Measurements from ENCODE around the gene ARHGEF9.

DNA sequence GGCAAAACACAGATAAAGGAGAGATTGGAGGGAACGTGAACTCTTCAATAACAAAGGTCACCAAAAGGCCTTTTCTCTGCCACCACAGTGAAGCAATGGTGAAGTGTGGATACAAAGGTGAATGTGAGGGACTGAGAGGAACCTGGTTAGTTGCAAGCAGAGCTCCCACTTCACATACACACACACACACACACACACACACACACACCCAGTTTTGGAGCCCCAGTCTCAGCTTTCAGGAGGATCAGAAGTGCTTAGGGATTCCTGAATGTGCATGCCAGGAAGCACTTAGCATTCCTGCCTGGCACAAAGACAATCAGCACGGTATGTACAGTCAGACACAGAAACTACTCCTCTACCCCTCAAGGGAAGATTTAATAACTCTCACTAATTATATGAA lies 71.5 kb downstream of the ARHGEF9 start:
- TF ChIP-seq CTCF (IDR thresholded peaks at IDR 0.05): no peak
- TF ChIP-seq POLR2A (IDR thresholded peaks at IDR 0.05): no peak
